ENCODE data around the gene DDX5. TPM values are rescaled to one million over a fixed set of nuclear protein-coding genes. Genes with fewer than 3 reads are reported as not detected.

Gene DDX5
- total RNA-seq: 100 to 1,000 TPM; 464 to 736 (median 551) TPM
- long read RNA-seq, donor 1, transcript DDX5-215 (12 exons, 3,558 nt): minor isoform, 21 of 491 reads
- long read RNA-seq, donor 1, transcript DDX5-201 (13 exons, 2,554 nt): major isoform, 353 of 491 reads
- long read RNA-seq, donor 1, partial matches to known transcripts: 64 of 491 reads
- long read RNA-seq, donor 1, other reads (novel, unspliced or antisense): 51 of 491 reads
- long read RNA-seq, donor 2, transcript DDX5-215 (12 exons, 3,558 nt): minor isoform, 30 of 386 reads
- long read RNA-seq, donor 2, transcript DDX5-201 (13 exons, 2,554 nt): major isoform, 277 of 386 reads
- long read RNA-seq, donor 2, partial matches to known transcripts: 57 of 386 reads
- long read RNA-seq, donor 2, other reads (novel, unspliced or antisense): 21 of 386 reads

GRCh38 chr17:64506201-64506575 is at the start of gene DDX5:
TSS of gene DDX5 (minus strand) at chr17:64506289. CDS start at chr17:64506119, 170 bp downstream.
- intact Hi-C loops (cut with DNase I, micrococcal nuclease): no loop called here
- peak; percentile 98 to 99 (median 99) for DNase-seq
- Histone ChIP-seq H3K9me3 (no peaks in the 10 kb centered on the region), H3K36me3 (ENCODE audit: low read depth) (peaks cover 34% of the 10 kb centered on the region), H3K4me3 (peak within 1 kb of the TSS; percentile 99), H3K4me1 (ENCODE audit: low read depth) (peaks cover 28% of the 10 kb centered on the region)
- no peak for TF ChIP-seq CTCF (IDR thresholded peaks at IDR 0.05)
- peak; percentile 88 for ATAC-seq

GRCh38 chr17:64555281-64555680 is 49.2 kb upstream of the DDX5 start:
- no peak for TF ChIP-seq CTCF (IDR thresholded peaks at IDR 0.05)
- no peaks in the 10 kb centered on the region for H3K4me1 ChIP-seq (ENCODE audit: low read depth)
- H3K4me3 ChIP-seq: no peak overlapping the region
- intact Hi-C loops (cut with DNase I, micrococcal nuclease): no loop called here
- no peak for ATAC-seq
- DNase-seq: no peak
- H3K36me3 ChIP-seq (ENCODE audit: low read depth): no peaks in the 10 kb centered on the region
- H3K9me3 ChIP-seq: no peaks in the 10 kb centered on the region

GRCh38 chr17:64554028-64554637 is 48.0 kb upstream of the DDX5 start:
- no peak overlapping the region for H3K4me3 ChIP-seq
- H3K9me3 ChIP-seq: no peaks in the 10 kb centered on the region
- no peak for ATAC-seq
- no peaks in the 10 kb centered on the region for H3K4me1 ChIP-seq (ENCODE audit: low read depth)
- no peak for DNase-seq
- H3K36me3 ChIP-seq (ENCODE audit: low read depth): no peaks in the 10 kb centered on the region
- TF ChIP-seq CTCF (IDR thresholded peaks at IDR 0.05): no peak
- intact Hi-C loops (cut with DNase I, micrococcal nuclease): no loop called here

GRCh38 chr17:64551461-64551860 is 45.4 kb upstream of the DDX5 start:
- DNase-seq (no peak), ATAC-seq (no peak)
- Histone ChIP-seq H3K4me3 (no peak overlapping the region), H3K4me1 (ENCODE audit: low read depth) (no peaks in the 10 kb centered on the region), H3K36me3 (ENCODE audit: low read depth) (no peaks in the 10 kb centered on the region), H3K9me3 (no peaks in the 10 kb centered on the region)
- TF ChIP-seq CTCF (IDR thresholded peaks at IDR 0.05): no peak
- intact Hi-C loops (cut with DNase I, micrococcal nuclease): no loop called here

GRCh38 chr17:64547319-64547718 is 41.2 kb upstream of the DDX5 start:
- Histone ChIP-seq H3K4me3 (no peak overlapping the region), H3K9me3 (no peaks in the 10 kb centered on the region), H3K4me1 (ENCODE audit: low read depth) (no peaks in the 10 kb centered on the region), H3K36me3 (ENCODE audit: low read depth) (no peaks in the 10 kb centered on the region)
- intact Hi-C loops (cut with DNase I, micrococcal nuclease): no loop called here
- ATAC-seq: no peak
- no peak for DNase-seq
- no peak for TF ChIP-seq CTCF (IDR thresholded peaks at IDR 0.05)

Data from mucosa of descending colon (tissue), 3 donors.